Fibroblast of peridontal ligament (primary cell): ENCODE data around the gene CCDC172.
"Not testable (repeated sequence)": the region's sequence is repeated elsewhere in the genome, so short reads cannot be mapped to it uniquely, and the experiment has no call there.

Experiments used
- DNase-seq: peaks from one replicate; pipeline ENCODE4 v3.0.0-alpha.2; 2010; ENCODE audit errors: extremely low read depth

CCDC172 gene

DNA sequence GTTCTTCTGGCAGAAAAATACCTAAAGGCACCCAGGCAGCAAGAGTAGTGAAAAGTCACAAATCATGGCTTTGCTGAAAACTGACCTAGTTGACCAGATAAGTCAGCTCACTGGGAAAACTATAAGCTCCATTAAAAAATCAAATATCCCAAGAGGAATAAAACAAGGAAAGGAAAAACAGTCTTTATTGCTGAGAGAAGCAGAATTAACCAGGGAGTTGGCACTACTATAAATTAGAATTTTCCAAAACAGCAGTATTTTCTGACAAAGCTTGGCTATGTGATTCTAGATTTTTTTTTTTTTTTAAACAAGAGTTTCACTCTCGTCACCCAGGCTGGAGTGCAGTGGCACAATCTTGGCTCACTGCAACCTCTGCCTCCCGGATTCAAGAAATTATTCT is 12.6 kb downstream of the CCDC172 start:
- no peak for DNase-seq

DNA sequence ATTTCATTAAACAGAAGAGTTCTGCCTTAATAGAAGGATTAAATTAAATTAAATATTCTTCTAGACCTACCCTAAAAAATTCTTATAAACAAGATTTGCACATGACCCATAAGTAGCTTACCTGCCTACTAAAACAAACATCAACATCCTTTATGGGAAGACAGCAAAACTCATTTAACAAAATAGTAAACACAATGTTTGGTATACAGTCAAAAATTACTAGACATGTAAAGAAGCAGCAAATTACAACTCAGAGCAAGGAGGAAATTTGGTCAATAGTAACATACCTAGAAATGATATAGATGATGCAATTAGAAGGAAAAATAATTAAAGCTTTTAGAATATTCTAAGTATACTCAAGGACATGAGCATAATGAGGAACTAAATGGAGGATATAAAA is 27.9 kb downstream of the CCDC172 start:
- DNase-seq: no peak

DNA sequence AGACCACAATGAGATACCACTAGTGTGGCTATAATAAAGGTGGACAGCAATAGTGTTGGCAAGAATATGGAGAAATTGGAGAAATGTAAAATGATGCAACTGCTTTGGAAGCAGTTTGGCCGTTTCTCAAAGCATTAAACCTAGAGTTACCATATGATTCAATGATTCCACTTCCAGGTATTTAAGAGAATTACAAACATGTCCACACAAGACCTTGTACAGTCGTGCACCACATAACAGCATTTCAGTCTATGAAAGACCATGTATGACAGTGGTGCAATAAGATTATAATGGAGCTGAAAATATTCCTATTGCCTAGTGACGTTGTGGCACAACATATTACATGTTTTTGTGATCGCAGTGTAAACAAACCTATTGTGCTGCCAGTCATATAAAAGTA is 29.6 kb downstream of the CCDC172 start:
- no peak for DNase-seq

DNA sequence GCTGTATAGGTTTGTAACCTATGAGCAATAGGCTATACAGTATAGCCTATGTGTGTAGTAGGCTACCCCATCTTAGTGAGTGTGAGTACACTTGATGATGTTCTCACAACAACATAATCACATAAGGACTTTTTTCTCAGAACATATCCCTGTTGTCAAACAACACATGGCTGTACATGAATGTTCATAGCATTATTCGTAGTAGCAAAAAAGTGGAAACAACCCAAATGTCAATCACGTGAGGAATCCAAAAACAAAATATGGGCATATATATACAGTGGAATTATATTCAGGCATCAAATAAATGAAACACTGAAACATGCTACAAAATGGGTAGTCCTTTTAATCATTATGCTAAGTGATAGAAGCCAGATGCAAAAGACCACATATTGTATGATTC is 31.1 kb downstream of the CCDC172 start:
- no peak for DNase-seq

DNA sequence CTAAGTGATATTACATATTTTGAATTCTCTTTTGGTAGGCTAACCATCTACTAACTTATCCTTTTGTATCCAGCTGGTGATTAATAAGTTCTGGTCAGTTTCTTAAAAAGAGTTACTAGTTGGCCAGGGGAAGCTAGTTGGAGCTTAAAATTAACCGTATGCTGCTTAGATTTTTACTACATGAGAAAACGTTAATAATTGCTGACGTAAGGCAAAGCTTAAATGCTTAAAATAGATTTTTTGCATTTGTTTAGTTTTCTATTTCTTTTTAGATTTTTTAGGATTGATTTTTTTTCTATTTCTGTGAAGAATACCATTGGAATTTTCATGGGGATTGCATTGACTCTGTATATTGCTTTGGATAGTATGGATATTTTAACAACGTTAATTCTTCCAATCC is 32.6 kb downstream of the CCDC172 start:
- no peak for DNase-seq

DNA sequence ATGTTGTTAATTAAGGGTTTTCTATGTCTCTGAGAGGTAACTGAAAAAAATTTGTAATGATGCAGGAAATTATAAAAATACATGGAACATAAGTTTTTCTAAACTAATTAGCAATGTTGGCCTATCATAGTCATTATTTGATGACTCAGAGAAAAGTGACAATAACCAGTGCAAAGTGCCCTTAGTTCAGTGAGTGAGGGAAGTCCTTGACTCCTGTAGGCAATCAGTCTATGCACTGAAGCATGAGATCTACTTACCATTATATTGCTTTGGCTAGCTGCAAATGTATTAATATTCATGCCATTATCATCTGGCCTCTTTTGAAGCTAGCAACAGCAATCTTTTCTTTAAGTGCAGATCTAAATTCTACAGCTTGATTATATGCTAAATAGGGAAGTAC is 40.6 kb downstream of the CCDC172 start:
- DNase-seq: no peak

DNA sequence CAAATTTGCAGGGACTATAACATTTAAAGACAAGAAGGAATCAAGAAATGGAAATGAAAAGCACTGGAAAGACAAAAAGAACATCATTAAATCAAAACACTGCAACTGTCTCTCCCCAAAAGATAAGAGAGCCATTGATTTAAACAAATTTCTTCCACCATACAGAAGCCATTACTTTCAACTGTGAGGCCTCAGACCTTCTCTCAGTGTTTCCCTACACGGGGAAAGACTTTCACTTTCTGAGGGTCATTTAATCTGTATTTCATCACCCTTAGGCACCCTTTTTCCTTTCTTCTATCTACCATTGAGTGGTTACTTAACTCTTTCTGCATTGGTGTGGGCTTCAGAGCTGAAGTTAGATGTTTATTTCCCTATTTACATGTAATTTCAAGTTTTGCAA is 47.5 kb downstream of the CCDC172 start:
- DNase-seq: no peak

DNA sequence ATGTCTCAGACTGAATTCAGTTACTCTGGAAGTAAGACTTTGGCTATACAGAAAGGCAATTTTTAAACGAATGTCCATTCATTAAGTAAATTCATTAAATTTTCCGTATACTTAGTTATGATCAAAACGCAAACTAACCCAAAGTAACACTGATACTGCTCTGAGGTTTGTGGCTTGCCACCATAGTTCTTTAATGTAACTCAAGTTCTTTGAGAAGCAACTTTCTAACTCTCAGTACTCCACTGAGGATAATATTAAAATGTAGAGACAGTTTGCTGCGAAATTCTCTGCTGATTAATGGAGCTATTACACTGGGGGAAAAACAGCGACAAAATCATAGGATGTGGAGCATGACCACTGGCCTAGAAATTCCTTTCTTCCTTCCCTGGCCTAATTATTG is 58.0 kb downstream of the CCDC172 start:
- DNase-seq: no peak

DNA sequence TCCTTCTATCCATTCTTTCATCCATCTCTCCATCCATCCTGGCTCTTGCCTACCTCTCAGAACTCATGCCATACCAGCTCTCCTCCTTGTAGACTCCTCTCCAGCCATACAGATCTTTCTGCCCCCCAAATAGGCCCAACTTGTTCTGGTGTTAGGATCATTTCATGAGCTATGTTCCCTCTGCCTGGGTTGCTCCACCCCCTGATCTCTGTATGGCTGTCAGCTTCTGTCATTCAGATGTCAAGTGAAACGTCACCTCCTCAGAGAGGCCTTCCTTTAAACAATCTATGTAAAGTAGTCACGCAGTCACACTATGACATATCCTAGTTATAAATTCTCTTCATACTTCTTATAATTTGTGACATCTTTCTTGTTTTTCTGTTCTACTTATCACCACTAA is 61.1 kb downstream of the CCDC172 start:
- no peak for DNase-seq

DNA sequence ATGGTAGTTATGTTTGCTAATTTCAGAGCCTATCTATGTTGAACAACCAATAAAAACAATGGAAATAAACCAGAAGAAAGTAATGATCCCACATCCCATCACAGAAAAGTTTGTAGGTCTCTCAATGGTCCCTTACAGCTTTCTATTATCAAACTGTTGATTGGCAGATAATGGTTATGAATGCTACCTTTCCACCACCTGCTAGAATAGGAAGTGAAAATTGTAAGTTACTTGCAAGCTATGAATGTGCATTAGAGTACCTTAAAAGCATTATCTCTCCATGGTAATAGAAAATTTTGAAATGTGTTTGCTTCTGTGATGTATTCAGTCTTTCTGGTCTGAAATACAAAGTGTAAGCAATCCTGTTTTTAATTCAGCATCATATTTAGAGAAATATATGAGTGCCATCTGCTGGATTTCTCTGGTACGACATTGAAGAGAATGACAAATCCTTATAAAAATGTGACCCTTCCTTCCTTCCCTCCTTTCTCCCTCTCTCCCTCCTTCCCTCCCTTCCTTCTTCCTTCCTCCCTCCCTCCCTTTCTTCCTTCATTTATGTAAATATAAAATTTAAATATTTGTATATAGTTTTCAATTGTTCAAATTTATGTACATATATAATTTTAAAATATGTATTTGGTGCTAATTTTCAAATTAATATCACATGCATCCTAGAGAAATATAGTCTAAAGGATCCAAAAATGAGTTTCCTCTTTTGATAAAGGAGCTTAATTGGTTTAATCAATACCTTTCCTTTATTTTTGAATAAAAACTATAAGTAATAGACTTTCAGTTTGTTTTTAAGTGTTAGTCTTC is 62.0 kb downstream of the CCDC172 start:
- DNase-seq: peak; percentile 53

DNA sequence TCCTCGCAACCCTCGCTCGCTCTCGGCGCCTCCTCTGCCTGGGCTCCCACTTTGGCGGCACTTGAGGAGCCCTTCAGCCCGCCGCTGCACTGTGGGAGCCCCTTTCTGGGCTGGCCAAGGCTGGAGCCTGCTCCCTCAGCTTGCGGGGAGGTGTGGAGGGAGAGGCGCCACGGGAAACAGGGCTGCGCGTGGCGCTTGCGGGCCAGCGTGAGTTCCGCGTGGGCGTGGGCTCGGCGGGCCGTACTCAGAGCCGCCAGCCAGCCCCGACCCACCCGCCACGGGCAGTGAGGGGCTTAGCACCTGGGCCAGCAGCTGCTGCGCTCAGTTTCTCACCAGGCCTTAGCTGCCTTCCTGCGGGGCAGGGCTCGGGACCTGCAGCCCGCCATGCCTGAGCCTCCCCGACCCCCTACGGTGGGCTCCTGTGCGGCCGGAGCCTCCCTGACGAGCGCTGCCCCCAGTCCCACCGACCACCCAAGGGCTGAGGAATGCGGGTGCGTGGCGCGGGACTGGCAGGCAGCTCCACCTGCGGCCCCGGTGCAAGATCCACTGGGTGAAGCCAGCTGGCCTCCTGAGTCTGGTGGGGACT is 69.1 kb downstream of the CCDC172 start:
- not testable (repeated sequence) for DNase-seq

DNA sequence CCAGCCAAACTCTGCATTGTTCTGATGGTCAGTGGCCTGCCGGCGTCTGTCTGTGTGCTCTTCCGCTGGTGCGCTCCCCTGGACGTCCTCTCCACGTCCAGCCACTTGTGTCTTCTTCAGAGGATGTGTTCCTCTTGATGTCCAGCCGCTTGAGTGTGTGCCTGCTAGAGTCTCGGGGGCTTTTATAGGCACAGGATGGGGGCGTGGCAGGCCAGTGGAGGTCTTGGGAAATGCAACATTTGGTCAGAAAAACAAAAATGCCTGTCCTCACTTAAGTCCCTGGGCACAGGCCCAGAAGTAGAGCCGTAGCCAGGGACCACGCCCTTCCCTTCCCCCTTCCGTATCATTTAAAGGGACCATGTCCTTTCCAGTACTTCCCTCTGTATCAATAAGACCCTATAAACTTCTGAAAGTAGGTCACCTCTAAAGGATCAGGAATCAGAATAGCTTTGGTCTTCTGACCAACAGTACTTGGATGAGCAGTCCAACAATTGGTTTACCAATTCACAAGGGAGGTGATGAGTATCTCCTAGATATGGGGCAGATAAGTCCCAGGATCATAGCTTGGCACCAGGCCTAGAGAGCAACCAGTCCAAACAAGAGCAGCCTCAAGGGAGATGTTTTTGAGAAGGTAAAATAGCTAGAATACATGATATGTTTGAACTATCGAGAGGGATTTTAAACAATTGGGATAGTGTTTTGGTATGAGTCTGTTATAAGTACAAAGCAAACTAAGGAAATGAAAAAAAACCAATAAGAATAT is 71.2 kb downstream of the CCDC172 start:
- DNase-seq: no peak

DNA sequence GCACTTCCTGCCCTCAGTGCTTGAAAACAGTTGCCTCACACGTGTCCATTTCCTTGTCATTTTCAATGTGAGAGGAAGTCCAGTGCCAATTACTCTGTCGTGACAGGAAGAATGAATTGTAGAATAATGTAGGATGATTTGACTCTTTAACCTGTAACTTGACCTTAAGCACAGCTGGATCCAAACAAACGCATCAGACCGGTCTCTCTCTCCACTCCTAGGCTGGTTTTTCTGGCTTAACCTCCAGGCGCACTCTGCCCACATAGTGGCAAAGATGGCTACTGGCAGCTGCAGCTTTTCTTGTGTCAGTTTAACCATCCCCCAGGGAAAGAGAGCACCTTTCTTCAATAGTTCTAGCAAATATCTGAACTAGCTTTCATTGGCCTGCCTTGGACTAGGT is 74.0 kb downstream of the CCDC172 start:
- DNase-seq: no peak

DNA sequence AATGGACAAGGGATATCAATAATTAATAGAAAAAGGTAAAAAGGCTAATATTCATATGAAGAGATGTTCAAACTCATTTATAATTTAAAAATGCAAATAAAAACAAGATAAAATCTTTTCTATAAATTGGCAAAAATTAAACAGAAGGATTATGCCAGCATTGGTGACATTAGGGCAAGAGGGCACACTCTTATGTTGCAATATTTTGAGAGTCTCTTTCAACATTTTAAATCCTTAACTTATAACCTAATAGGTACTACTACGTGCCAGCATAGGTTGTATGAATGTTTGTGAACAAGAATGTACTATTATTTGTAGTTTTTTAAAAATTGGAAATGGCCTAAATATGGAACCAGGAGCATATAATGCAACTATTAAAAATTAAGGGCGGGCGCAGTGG is 78.6 kb downstream of the CCDC172 start:
- no peak for DNase-seq

DNA sequence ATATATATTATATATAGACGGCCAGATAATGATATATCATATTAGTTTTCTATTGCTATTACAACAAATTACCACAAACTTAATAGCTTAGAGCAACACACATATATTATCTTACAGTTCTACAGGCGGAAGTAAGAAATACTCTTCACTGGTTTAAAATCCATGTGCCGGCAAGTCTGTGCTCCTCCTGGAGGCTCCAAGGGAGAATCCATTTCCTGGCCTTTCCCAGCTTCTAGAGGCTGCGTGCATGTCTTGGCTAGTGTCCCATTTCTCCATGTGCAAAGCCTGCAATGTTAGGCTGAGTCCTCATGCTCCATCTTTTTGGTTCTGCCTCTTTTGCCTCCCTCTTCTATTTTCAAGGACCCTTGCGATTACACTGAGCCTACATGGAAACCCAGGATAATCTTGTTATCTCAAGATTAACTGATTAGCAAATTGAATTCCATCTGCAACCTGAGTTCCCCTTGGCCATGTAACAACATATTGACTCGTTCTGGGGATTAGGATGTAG is 79.5 kb downstream of the CCDC172 start:
- no peak for DNase-seq

DNA sequence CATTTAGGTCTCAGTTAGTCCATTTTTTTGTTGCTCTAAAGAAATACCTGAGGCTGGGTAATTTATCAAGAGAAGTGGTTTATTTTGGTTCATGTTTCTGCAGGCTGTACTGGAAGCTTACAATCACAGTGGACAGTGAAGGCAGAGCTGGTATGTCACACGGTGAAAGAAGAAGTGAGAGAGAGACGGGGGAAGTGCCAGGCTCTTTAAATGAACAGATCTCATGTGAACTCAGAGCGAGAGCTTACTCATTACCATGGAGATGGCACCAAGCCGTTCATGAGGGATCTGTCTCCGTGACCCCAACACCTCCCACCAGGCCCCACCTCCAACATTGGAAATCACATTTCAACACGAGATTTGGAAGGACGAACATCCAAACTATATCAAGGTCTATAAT is 84.5 kb downstream of the CCDC172 start:
- DNase-seq: no peak

DNA sequence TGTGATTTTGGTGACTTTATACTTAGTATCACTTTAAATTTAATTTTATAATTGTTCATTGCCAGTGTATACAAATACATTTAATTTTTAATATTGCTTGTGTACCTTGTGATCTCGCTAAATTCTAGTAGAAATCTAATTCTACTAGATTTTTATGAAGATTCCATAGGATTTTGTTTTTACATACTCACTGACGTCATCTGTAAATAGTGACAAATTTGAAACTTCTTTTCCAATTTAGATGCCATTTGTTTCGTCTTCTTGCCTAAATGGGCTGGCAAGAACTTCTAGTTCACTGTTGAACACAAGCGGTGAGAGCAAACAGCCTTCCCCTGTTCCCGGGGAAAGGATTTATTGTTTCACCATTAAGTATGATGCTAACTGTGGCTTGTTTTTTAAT is 86.1 kb downstream of the CCDC172 start:
- DNase-seq: no peak

DNA sequence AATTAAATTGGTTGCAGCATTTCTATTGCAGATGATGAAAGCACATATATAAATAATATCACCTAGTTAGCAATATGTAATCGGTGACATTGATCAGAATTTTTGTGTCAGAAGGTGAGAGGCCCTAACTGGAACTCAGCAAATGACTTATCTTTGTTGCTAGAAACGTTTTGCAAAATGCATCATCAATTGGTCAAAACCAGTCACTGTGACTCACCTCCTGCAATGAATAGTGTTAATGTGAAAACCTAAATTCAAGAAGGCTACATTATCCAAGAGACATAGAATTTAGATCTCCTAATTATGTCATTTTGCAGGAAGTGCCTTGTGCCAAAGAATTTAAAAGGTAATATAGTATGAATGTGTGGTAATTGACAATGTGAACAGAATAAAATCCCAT is 93.6 kb downstream of the CCDC172 start:
- no peak for DNase-seq

DNA sequence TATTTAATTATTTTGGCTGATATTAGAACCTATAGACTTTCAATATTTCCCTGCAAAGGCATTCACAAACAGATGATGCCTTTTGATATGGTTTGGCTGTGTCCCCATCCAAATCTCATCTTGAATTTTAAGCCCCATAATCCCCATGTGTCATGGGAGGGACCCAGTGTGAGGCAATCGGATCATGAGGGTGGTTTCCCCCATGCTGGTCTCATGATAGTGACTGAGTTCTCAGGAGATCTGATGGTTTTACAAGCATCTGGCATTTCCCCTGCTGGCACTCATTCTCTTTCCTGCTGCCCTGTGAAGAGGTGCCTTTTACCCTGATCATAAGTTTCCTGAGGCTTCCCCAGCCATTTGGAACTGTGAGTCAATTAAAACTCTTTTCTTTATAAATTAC is 94.1 kb downstream of the CCDC172 start:
- DNase-seq: no peak

DNA sequence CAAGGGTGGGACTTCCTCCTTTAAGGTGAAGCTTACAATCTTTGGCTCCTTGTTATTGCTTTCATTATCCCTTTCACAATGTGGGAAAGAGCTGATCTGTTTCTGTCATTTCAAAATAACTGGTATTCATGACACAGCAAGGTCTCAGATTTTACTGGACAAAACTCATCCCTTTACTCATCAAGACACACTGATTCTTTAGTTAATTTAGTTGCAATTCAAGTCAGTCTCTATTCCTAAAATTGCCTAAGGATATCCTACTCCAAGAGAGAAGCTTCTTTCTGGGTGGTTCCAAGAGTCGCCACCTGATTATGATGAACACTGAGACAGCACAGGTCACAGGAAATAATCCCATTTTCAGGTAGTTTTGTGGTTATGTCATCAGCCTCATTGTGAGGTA is 97.6 kb downstream of the CCDC172 start:
- no peak for DNase-seq

DNA sequence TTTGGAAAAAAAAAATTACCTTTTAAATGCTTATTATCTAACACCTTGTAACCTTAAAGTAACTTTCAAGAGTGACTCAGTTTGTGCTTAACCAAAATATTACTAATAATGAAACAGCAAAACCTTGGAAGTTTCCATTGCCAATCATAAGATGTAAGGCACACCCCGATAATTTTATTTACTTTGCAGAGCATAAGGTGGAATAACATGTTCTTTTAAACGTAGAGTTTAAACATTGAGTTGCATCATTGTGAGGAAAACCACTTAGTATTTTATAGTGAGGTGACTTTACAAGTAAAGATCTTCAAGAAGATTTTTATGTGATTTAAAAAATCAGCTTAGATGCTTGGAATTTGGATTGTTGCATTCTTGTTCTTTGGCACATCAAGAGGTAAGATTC is 103.4 kb downstream of the CCDC172 start, which contains the start of gene PNLIPRP3:
Gene PNLIPRP3 (plus strand): TSS at position 177 of the 400 bp plus-strand sequence. CDS start 166 bp downstream, at position 343.
- no peak for DNase-seq

DNA sequence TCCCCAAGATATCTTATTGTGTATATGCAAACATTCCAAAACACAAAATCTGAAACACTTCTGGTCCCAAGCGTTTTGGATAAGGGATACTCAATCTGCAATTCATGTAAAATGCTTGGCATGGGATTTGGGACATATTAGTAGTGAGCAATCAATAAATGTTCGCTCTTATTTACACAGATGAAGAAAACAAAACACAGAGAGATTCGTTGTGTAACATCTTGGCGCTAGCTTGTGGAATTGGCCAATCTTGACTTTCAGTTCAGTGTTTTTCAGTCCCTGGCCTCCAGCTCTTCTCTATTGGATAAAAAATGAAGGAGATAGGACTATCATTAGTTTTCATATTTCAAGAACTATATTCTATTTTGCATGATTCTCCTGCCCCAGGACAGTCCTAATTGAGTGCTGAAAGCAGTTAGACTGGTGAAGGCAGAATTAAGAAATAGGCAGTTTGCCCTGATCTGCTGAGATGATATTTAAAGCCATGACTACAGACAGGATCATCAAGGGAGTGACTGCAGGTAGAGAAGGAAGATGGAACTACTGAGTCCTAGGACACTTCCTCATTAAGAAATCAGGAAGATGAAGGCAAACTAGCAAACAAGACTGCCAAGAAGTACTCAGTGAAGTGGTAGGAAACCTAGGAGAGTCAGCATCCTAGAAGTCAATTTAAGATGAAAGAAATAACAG is 105.2 kb downstream of the CCDC172 start:
- no peak for DNase-seq
